Mesenchymal stem cell (in vitro differentiated cells and primary cell): Measurements from ENCODE around the gene TRPM2.

Experiments used
- DNase-seq: peaks from one replicate; pipeline ENCODE4 v3.0.0-alpha.2; 2013
- H2AFZ ChIP-seq: one replicate; pipeline ENCODE4 v1.6.1; 2013; ENCODE audit warnings: low read depth, mild to moderate bottlenecking, control low read depth, inconsistent platforms, low read length, moderate library complexity
- H2AK5ac ChIP-seq: 2 replicates; pipeline ENCODE4 v1.6.1; 2013; ENCODE audit warnings: low read length, moderate library complexity, mild to moderate bottlenecking, inconsistent platforms; ENCODE audit not compliant: severe bottlenecking
- H2BK120ac ChIP-seq: one replicate; pipeline ENCODE4 v1.6.1; 2013; ENCODE audit warnings: low read depth, mild to moderate bottlenecking, inconsistent platforms, low read length, moderate library complexity
- H2BK12ac ChIP-seq, 2 experiments: one replicate each; pipeline ENCODE4 v1.6.1; 2013; ENCODE audit warnings: inconsistent platforms in 2 of 2, low read length in 2 of 2, mild to moderate bottlenecking in 2 of 2, moderate library complexity in 2 of 2, control low read depth in 1 of 2
- H2BK15ac ChIP-seq: one replicate; pipeline ENCODE4 v1.6.1; 2013; ENCODE audit warnings: mild to moderate bottlenecking, low read depth, inconsistent platforms; ENCODE audit not compliant: poor library complexity, severe bottlenecking
- H2BK5ac ChIP-seq: 2 replicates; pipeline ENCODE4 v1.6.1; 2013; ENCODE audit warnings: low read depth, mild to moderate bottlenecking, low read length, control low read depth, inconsistent platforms; ENCODE audit not compliant: poor library complexity, severe bottlenecking
- H3K14ac ChIP-seq, 2 experiments: one replicate each; pipeline ENCODE4 v1.6.1; 2013; ENCODE audit warnings: inconsistent platforms in 2 of 2, low read length in 2 of 2, control low read depth in 1 of 2, mild to moderate bottlenecking in 1 of 2, moderate library complexity in 1 of 2
- H3K18ac ChIP-seq, 2 experiments: one replicate each; pipeline ENCODE4 v1.6.1; 2013; ENCODE audit warnings: inconsistent platforms in 2 of 2, low read length in 2 of 2, control low read depth in 1 of 2, low read depth in 1 of 2, mild to moderate bottlenecking in 1 of 2
- H3K23ac ChIP-seq, 2 experiments: one replicate each; pipeline ENCODE4 v1.6.1; 2013; ENCODE audit warnings: inconsistent platforms in 2 of 2, low read length in 2 of 2, mild to moderate bottlenecking in 2 of 2, moderate library complexity in 2 of 2, control low read depth in 1 of 2
- H3K27ac ChIP-seq: 2 replicates; pipeline ENCODE4 v1.5.1; 2013; ENCODE audit warnings: mild to moderate bottlenecking, moderate library complexity, low read length, control low read depth, inconsistent platforms; ENCODE audit not compliant: poor library complexity, severe bottlenecking
- H3K27me3 ChIP-seq, 2 experiments: 2 replicates each; pipeline versions ENCODE4 v1.6.1 to v1.7.0; 2013; ENCODE audit warnings: low read length in 2 of 2, mild to moderate bottlenecking in 2 of 2, moderate library complexity in 2 of 2, control low read depth in 1 of 2, inconsistent platforms in 1 of 2; ENCODE audit not compliant: control insufficient read depth in 1 of 2, insufficient read depth in 1 of 2
- H3K36me3 ChIP-seq, 2 experiments: 2 replicates each; pipeline versions ENCODE4 v1.6.1 to v1.7.0; 2013; ENCODE audit warnings: low read length in 2 of 2, control low read depth in 1 of 2, inconsistent platforms in 1 of 2, low read depth in 1 of 2, mild to moderate bottlenecking in 1 of 2; ENCODE audit not compliant: insufficient read depth in 2 of 2, control insufficient read depth in 1 of 2
- H3K4ac ChIP-seq, 2 experiments: one replicate each; pipeline ENCODE4 v1.6.1; 2013; ENCODE audit warnings: inconsistent platforms in 2 of 2, low read length in 2 of 2, mild to moderate bottlenecking in 2 of 2, moderate library complexity in 2 of 2, control low read depth in 1 of 2, low read depth in 1 of 2
- H3K4me1 ChIP-seq: 2 replicates; pipeline ENCODE4 v1.6.1; 2013; ENCODE audit warnings: low read depth, low read length, control low read depth; ENCODE audit not compliant: control insufficient read depth, insufficient read depth
- H3K4me2 ChIP-seq: 2 replicates; pipeline ENCODE4 v1.6.1; 2013; ENCODE audit warnings: low read length, mild to moderate bottlenecking, inconsistent platforms; ENCODE audit not compliant: poor library complexity, severe bottlenecking
- H3K4me3 ChIP-seq, 2 experiments: 2 replicates each; pipeline versions ENCODE4 v1.5.1 to v1.7.0; 2013; ENCODE audit warnings: low read length in 2 of 2, mild to moderate bottlenecking in 2 of 2, control low read depth in 1 of 2, low read depth in 1 of 2; ENCODE audit not compliant: insufficient read depth in 1 of 2
- H3K79me1 ChIP-seq: replicated peaks from 2 replicates; pipeline ENCODE4 v1.6.1; 2013; ENCODE audit warnings: mild to moderate bottlenecking, control low read depth, low read length, inconsistent platforms; ENCODE audit not compliant: poor library complexity, severe bottlenecking
- H3K9ac ChIP-seq: 2 replicates; pipeline ENCODE4 v1.7.0; 2013; ENCODE audit warnings: mild to moderate bottlenecking, low read length, moderate library complexity
- H3K9me3 ChIP-seq: 2 replicates; pipeline ENCODE4 v1.7.0; 2013; ENCODE audit warnings: mild to moderate bottlenecking, low read length; ENCODE audit not compliant: control insufficient read depth
- H4K8ac ChIP-seq: one replicate; pipeline ENCODE4 v1.6.1; 2013; ENCODE audit warnings: inconsistent platforms, mild to moderate bottlenecking, low read length, moderate library complexity
- H4K91ac ChIP-seq: one replicate; pipeline ENCODE4 v1.6.1; 2013; ENCODE audit warnings: mild to moderate bottlenecking, low read length, inconsistent platforms
- WGBS: methylation state at CpG from one replicate; pipeline ENCODE4 v1.1.7; 2013; ENCODE audit warnings: mixed read lengths; 5-methylcytosine and 5-hydroxymethylcytosine counted together

The TRPM2 gene

DNA sequence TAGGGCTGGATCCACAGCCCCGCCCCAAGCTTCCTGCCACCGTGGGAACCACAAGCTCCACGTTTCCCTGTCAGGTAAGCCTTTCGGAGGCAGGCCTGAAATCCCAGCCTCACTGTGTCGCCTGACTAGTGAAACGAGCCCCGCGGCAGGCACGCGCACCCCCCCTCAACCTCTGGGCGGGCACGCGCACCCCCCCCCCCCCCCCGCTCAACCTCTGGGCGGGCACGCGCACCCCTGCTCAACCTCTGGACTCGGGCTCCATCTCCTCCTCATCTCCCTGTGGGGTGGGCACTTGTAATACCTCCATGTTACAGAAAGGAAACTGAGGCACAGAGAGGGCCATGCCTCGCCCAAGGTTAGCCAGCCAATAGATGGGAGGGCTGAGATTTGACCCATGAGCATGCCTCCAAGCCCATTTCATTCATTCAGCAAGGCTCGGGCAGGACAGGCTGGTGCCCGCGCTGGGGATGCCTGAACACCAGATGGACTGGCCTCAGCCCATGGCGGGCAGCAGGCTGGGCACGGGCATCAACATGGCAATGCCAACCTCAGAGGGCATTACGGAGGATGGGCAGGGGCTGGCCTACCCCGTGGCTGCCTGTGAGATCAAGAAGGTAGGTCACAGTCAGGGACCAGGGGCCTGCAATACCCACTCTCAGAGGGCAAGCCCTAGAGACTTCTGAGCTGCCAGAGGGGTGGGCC, 18.9 kb upstream of the TRPM2 start:
- no peak overlapping the region for H3K4me3 ChIP-seq
- no peaks in the 10 kb centered on the region for H3K9me3 ChIP-seq
- H2BK120ac ChIP-seq, result no peak overlapping the region
- peaks cover 26 to 44% of the 10 kb centered on the region in 2 experiments for H3K36me3 ChIP-seq
- H3K23ac ChIP-seq, result no peak overlapping the region
- no peak overlapping the region for H2AFZ ChIP-seq
- H2BK15ac ChIP-seq, result no peak overlapping the region
- H3K4me1 ChIP-seq, result peaks cover 6% of the 10 kb centered on the region
- no peak overlapping the region for H2AK5ac ChIP-seq
- no peak overlapping the region for H3K4ac ChIP-seq
- no peak overlapping the region for H3K18ac ChIP-seq
- H3K27ac ChIP-seq, result no peak overlapping the region
- peaks cover 2% of the 10 kb centered on the region for H3K79me1 ChIP-seq
- no peak overlapping the region for H2BK5ac ChIP-seq
- H4K91ac ChIP-seq, result peak overlapping the region; percentile 47
- DNase-seq, result no peak
- no peak overlapping the region for H3K4me2 ChIP-seq
- no peak overlapping the region for H4K8ac ChIP-seq
- 93% methylated on average over 19 of the region's 26 CpGs for WGBS
- H3K9ac ChIP-seq, result no peak overlapping the region
- no peaks in the 10 kb centered on the region for H3K27me3 ChIP-seq
- H3K14ac ChIP-seq, result no peak overlapping the region
- no peak overlapping the region for H2BK12ac ChIP-seq

DNA sequence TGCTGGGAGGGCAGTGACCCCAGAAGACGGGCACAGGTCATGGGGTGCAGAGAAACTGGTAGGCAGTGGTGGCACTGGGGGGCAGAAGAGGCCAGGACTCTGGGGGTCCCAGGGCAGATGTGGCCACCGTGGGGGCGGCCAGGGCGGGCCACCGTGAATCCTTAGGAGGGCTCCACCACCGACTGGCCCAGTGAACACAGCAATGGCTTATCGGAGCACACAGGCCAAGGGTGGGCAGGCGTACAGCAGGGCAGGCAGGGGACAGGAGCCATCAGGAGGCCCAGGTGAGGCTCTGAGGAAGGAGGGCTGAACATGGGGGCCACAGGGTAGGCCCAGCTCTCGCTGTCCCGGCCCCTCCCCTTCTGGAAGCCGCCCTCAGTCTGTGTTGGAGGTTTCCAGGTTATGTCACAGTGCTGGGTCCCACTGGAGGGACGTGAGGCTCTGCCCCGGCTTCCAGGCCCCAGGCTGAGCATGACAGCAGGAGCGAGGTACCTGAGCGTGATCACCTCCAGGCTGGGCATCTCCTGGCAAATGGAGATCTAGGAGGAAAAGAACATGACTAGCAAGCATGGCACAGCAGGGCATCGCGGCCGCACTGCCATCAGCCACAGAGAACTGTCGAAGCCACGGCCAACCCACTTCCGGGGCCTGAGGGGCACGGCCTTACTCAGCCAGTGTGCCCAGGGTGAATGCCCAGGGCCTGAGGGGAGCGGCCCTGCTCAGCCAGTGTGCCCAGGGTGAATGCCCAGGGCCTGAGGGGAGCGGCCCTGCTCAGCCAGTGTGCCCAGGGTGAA, 18.0 kb upstream of the TRPM2 start:
- no peak overlapping the region for H3K14ac ChIP-seq
- no peak overlapping the region for H2BK5ac ChIP-seq
- peaks cover 4% of the 10 kb centered on the region for H3K79me1 ChIP-seq
- H3K4ac ChIP-seq, result no peak overlapping the region
- H2AK5ac ChIP-seq, result no peak overlapping the region
- H3K23ac ChIP-seq, result no peak overlapping the region
- no peaks in the 10 kb centered on the region for H3K9me3 ChIP-seq
- no peak overlapping the region for H4K91ac ChIP-seq
- H3K9ac ChIP-seq, result no peak overlapping the region
- WGBS, result 92% methylated on average over 23 of the region's 24 CpGs
- H2BK120ac ChIP-seq, result no peak overlapping the region
- H3K18ac ChIP-seq, result no peak overlapping the region
- peaks cover 26 to 44% of the 10 kb centered on the region in 2 experiments for H3K36me3 ChIP-seq
- H3K27me3 ChIP-seq, result no peaks in the 10 kb centered on the region
- no peak for DNase-seq
- H2BK15ac ChIP-seq, result no peak overlapping the region
- H3K4me3 ChIP-seq, result no peak overlapping the region
- peaks cover 6% of the 10 kb centered on the region for H3K4me1 ChIP-seq
- no peak overlapping the region for H4K8ac ChIP-seq
- H2BK12ac ChIP-seq, result no peak overlapping the region
- no peak overlapping the region for H2AFZ ChIP-seq
- H3K27ac ChIP-seq, result no peak overlapping the region
- no peak overlapping the region for H3K4me2 ChIP-seq

DNA sequence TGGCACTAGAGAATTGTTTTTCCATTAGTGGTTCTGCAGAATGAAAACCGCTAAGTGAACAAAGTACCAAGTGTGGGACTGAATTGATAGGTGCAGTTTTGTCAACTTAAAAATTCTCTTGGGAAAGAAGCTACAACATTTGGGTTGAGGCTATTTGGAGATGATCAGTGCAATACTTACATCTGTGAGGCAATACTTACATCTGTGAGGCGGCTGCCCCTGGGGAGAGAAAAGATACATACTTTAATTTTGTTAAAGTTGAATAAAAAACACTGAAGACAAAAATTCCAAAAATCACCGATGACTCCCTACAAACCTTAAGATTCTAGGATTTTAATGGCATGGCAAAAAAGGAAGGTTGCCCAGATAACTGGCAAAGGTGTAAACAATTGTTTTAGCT, 16.0 kb upstream of the TRPM2 start:
- no peaks in the 10 kb centered on the region for H3K27me3 ChIP-seq
- 86% methylated on average over 1 of the region's 3 CpGs for WGBS
- no peak overlapping the region for H2AFZ ChIP-seq
- H2AK5ac ChIP-seq, result no peak overlapping the region
- H2BK120ac ChIP-seq, result no peak overlapping the region
- H3K23ac ChIP-seq, result no peak overlapping the region
- no peak overlapping the region for H3K4me3 ChIP-seq
- H3K4me2 ChIP-seq, result no peak overlapping the region
- no peak overlapping the region for H3K27ac ChIP-seq
- no peak overlapping the region for H3K14ac ChIP-seq
- H4K8ac ChIP-seq, result no peak overlapping the region
- peaks cover 4% of the 10 kb centered on the region for H3K79me1 ChIP-seq
- no peaks in the 10 kb centered on the region for H3K9me3 ChIP-seq
- peaks cover 22 to 31% of the 10 kb centered on the region in 2 experiments for H3K36me3 ChIP-seq
- H4K91ac ChIP-seq, result no peak overlapping the region
- H3K9ac ChIP-seq, result peak overlapping the region; percentile 79
- no peak for DNase-seq
- H3K4ac ChIP-seq, result no peak overlapping the region
- H3K18ac ChIP-seq, result no peak overlapping the region
- no peak overlapping the region for H2BK12ac ChIP-seq
- peaks cover 4% of the 10 kb centered on the region for H3K4me1 ChIP-seq
- no peak overlapping the region for H2BK15ac ChIP-seq
- no peak overlapping the region for H2BK5ac ChIP-seq
